Astrocyte of the spinal cord (primary cell): Measurements from ENCODE around the gene FMN2.
"Not testable (repeated sequence)": the region's sequence is repeated elsewhere in the genome, so short reads cannot be mapped to it uniquely, and the experiment has no call there.

ENCODE experiments used
- DNase-seq: peaks from one replicate; pipeline ENCODE4 v3.0.0; 2011; ENCODE audit warnings: low read depth, low spot score
- H3K4me3 ChIP-seq: 2 replicates; pipeline ENCODE4 v1.5.1; 2011; ENCODE audit warnings: low read depth, mild to moderate bottlenecking, low read length, moderate library complexity
- in situ Hi-C: cut with HindIII; loops from 2 replicates; pipeline ENCODE4 v1.10.0; 2017; ENCODE audit warnings: low sequenced_read_pairs
- TF ChIP-seq, protein P1 (sequence below): IDR thresholded peaks from 2 replicates; pipeline ENCODE4 v1.5.1; 2012; ENCODE audit warnings: low read depth, mild to moderate bottlenecking, low read length, inconsistent platforms

Gene FMN2

DNA sequence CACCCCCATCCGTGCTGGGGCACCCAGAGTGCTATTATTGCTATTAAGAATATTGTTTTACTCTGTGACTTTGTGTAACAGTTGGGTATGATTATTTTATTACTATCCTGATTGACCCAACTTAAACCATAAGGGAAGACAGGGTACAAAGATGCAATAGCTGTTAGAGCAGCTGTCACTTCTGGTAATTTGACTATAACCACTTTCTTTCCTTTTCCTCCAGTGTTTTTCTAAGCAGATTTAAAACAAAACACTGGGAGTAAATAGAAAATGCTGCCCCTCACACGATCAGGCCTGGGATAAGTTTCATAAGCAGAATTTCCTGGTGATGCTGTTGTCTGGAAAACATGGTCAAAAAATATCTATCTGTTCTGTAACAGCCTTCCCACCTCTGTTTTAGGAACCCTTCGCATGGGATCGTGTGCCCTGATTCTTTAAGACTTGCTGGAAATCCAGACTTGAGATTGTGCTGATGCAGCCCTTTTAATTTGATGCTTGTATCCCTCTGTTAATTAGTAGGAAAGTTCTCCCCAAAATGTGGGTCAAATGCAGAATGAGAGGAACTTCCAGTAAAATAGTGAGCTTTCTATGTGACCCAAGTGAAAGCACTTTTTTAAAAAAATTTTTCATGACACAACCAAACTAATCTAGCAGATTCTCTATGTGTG lies 165.3 kb downstream of the FMN2 start:
- TF ChIP-seq, protein P1, sequence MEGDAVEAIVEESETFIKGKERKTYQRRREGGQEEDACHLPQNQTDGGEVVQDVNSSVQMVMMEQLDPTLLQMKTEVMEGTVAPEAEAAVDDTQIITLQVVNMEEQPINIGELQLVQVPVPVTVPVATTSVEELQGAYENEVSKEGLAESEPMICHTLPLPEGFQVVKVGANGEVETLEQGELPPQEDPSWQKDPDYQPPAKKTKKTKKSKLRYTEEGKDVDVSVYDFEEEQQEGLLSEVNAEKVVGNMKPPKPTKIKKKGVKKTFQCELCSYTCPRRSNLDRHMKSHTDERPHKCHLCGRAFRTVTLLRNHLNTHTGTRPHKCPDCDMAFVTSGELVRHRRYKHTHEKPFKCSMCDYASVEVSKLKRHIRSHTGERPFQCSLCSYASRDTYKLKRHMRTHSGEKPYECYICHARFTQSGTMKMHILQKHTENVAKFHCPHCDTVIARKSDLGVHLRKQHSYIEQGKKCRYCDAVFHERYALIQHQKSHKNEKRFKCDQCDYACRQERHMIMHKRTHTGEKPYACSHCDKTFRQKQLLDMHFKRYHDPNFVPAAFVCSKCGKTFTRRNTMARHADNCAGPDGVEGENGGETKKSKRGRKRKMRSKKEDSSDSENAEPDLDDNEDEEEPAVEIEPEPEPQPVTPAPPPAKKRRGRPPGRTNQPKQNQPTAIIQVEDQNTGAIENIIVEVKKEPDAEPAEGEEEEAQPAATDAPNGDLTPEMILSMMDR: no peak
- in situ Hi-C loops: no loop called here
- DNase-seq: no peak
- no peak overlapping the region for H3K4me3 ChIP-seq

DNA sequence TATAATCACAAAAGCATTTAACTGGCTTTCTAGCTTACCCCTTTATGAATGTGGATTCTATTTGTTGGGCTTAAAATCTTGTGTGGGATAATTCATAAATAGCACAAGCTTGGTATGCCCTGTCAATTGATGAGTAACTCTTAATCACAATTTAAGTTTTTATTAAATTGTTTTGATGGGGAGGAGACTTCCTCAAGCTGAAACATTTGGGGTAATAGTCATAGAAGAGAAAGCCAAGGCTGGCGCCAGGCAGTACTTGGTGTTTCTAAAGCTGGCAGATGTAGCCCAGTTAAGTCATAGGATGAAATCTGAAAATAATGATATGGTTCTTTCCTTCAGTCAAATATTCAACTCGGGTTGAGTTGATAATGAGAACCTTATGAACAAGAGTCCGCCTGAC lies 167.2 kb downstream of the FMN2 start:
- peak; percentile 71 for DNase-seq
- in situ Hi-C loops: no loop called here
- no peak overlapping the region for H3K4me3 ChIP-seq
- TF ChIP-seq, protein P1: no peak

DNA sequence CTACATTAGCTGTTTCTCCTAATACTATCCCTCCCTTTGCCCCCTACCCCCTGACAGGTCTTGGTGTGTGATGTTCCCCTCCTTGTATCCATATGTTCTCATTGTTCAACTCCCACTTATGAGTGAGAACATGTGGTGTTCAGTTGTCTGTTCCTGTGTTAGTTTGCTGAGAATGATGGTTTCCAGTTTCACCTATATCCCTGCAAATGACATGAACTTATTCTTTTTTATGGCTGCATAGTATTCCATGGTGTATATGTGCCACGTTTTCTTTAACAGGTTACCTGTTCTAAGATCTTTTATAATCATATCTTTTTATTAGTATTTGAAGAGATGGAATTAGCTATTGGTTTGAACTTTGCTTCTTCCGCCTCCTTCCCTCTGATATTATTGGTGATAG lies 172.8 kb downstream of the FMN2 start:
- H3K4me3 ChIP-seq, in situ Hi-C loops, DNase-seq: not testable (repeated sequence)

DNA sequence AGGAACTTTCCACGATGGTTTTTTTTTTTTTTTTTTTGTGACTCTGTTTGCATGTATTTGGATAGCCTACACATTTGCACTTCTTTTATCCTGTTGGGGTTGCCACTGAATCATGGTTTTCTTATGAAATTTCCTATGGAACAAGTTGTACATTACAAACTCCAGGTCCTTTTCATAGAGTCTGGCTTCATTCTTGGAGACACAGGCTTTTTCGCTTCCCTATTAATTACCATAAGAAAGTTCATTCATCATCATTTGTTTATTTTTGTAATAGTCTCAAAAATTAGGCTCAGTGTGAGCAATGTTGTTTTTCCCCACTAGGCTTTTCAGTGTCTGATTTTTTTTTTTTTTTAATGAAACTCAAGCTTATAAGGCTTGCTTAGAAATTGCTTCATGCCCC lies 179.4 kb downstream of the FMN2 start:
- no peak for DNase-seq
- H3K4me3 ChIP-seq: no peak overlapping the region
- TF ChIP-seq, protein P1: no peak
- in situ Hi-C loops: no loop called here

DNA sequence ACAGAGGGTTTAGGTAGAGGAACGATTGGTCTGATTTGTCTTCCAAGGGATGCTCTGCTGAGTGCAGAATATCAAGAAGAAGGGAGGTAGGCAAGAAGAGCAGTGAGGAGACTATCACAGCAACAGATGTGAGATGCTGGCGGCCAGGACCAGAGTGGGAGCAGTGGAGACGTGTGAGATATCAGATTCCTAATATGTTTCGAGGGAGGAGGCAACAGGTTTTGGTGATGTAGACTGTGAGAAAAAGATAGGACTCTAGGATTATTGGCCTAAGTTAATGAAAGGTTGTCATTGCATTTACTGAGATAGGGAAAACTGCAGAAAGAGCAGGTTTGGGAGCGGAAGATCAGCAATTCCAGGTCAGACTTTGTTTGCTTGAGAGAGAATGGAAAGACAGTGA lies 182.9 kb downstream of the FMN2 start:
- TF ChIP-seq, protein P1: no peak
- in situ Hi-C loops: no loop called here
- DNase-seq: no peak
- no peak overlapping the region for H3K4me3 ChIP-seq

DNA sequence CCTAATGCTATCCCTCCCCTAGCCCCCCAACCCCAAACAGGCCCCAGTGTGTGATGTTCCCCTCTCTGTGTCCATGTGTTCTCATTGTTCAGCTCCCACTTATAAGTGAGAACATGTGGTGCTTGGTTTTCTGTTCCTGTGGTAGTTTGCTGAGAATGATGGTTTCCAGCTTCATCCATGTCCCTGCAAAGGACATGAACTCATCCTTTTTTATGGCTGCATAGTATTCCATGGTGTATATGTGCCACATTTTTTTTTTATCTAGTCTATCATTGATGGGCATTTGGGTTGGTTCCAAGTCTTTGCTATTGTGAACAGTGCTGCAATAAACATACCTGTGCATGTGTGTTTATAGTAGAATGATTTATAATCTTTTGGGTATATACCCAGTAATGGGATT lies 183.5 kb downstream of the FMN2 start:
- DNase-seq, in situ Hi-C loops, H3K4me3 ChIP-seq: not testable (repeated sequence)

DNA sequence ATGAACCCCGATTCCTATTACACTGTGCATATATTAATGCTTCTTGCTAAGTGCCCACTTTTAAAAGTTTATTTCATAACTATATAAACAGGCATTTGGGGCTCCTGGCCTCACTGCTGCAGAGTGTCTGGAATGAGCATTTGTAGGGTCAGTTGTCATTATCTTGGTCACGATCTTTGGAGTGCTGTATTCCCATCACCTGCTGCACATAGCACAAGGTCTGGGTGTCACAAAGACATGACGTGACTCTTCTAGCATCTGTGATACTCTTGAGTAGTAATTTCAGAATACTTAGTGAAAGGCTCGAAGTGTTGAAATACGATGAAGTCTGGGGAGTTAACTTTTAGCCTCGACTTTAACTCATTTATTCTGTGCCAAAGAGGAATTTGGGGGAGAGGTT lies 186.4 kb downstream of the FMN2 start:
- TF ChIP-seq, protein P1: no peak
- no peak for DNase-seq
- H3K4me3 ChIP-seq: no peak overlapping the region
- in situ Hi-C loops: no loop called here
